Activated CD4-positive, CD25-positive, alpha-beta regulatory T cell treated with anti-CD3 and anti-CD28 coated beads, Interleukin-2, amount 50 U/mL, for 24 hours (primary cell): Measurements from ENCODE around the gene OTUB2.
A peak's percentile ranks its signal among the peaks of the same experiment; 100 is the strongest.
"Not testable (repeated sequence)": the region's sequence is repeated elsewhere in the genome, so short reads cannot be mapped to it uniquely, and the experiment has no call there.

ENCODE experiments used
- ATAC-seq, 2 donors: fragments of 150-1000 bp; cut with Tn5 transposase; one replicate each; pipeline ENCODE4 v1.10.0; 2021; ENCODE audit warnings: mild to moderate bottlenecking in 1 of 2, moderate library complexity in 1 of 2

The OTUB2 gene

DNA sequence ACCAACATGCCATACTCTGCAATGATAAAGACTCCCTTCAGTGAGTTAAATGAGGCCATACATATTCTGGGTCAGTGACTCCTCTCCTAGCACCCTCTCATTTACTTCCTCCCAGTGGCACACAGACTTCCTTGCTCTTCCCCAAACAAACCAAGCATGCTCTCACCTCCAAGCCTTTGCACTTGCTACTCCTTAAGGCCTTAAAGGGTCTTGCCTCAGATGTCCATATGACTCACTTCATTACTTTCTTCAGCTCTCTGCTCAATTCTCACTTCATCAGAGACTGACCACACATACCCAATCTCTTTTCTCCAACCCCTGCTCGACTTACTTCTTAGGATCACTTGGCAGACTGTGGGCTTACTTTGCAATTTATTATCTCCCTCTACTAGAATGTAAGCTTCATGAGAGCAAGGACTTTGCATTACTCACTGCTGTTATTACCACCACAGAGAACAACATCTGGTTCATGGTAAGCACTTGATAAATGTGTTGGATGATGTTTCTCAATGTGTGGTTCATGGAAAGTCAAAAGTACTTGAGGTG lies 32.1 kb downstream of the OTUB2 start:
- no peak for ATAC-seq

- ATAC-seq: no peak
Measured at GRCh38 chr14:94058674-94059138, 32.6 kb downstream of the OTUB2 start.

GRCh38 chr14:94059998-94060397 lies 33.9 kb downstream of the OTUB2 start:
- no peak for ATAC-seq

DNA sequence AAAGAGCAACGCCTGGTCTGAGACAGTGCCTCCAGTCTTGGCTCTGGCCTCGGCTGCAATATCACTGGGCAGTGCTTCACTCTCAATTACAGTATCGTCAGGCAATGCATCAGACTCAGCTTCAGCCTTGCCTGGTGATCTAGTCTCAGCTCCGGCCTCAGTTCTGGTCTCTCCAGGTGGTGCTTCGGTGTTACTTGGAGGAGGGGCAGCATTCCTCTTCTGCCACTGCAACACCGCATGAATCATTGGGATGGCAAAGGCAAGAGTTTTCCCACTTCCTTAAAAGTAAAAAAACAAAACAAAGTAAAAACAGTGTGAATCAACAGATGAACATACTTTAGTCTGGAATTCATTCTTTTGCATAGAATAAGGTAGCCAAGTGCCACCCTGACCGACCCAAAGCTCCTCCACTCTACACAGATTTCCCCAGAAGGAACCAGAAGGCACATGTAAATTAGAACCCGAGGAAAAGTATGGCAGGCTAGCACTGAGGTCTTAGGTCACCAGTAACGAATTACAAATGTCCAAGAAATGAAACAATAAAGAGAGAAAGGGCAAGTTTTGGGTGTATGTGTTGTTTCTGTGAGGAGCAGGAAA lies 36.3 kb downstream of the OTUB2 start:
- no peak for ATAC-seq

DNA sequence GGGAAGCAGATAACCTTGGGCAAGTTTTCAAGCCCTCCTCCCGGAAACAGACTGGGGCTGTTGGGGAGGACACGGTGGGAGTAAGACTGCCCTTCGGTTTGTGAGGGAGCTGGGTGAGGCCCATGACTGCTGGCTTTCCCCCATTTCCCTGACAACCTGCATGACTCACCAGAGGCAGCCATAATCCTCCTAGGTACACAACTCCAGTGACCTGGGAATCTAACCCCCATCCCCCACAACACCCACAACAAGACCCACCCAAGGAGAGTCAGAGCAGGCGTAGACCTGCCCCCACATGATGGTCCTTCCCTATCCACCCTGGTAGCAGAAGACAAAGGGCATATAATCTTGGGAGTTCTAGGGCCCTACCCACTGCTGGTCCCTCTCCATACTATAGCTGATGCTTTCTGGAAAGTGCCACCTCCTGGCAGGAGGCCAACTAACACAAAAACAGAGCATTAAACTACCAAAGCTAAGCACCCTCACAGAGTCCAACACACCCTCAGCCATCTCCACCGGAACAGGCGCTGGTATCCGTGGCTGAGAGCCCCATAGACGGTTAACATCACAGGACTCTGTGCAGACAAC lies 40.0 kb downstream of the OTUB2 start:
- no peak for ATAC-seq

GRCh38 chr14:94072076-94072475 lies 45.9 kb downstream of the OTUB2 start:
- ATAC-seq: not testable (repeated sequence)

DNA sequence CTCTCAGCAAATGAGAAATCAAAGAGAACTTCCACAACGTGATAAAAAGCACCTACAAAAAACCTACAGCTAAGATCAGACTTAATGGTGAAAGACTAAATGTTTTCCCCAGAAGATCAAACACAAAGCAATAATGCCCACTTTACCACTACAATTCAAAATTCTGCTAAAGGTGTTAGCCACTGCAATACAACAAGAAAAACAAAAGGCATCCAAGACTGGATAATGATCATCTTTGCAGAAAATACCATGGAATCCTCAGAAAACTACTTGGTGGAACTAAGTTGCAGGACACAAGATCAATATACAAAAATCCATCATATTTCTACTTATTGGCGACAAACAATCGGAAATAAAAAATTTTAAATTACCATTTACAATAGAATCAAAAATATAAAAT lies 48.4 kb downstream of the OTUB2 start:
- ATAC-seq: no peak

- ATAC-seq: no peak
Measured at GRCh38 chr14:94075008-94075407, 48.9 kb downstream of the OTUB2 start.

- no peak for ATAC-seq
Measured at GRCh38 chr14:94077111-94077821, 51.1 kb downstream of the OTUB2 start.

DNA sequence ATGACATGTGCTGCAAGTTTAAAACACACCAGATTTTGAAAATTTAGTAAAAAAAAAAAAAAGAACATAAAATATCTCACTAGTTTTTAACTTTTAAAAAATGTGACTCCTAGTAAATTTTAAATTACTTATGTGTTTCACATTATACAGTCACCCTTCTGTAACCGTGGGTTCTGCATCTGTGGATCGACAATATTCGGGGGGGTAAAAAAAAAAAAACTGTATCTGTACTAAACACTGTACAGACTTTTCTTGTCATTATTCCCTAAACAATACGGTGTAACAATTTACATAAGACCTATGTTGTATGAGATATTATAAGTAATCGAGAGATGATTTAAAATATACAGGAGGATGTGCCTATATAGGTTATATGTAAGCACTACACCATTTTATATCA lies 51.7 kb downstream of the OTUB2 start:
- no peak for ATAC-seq

DNA sequence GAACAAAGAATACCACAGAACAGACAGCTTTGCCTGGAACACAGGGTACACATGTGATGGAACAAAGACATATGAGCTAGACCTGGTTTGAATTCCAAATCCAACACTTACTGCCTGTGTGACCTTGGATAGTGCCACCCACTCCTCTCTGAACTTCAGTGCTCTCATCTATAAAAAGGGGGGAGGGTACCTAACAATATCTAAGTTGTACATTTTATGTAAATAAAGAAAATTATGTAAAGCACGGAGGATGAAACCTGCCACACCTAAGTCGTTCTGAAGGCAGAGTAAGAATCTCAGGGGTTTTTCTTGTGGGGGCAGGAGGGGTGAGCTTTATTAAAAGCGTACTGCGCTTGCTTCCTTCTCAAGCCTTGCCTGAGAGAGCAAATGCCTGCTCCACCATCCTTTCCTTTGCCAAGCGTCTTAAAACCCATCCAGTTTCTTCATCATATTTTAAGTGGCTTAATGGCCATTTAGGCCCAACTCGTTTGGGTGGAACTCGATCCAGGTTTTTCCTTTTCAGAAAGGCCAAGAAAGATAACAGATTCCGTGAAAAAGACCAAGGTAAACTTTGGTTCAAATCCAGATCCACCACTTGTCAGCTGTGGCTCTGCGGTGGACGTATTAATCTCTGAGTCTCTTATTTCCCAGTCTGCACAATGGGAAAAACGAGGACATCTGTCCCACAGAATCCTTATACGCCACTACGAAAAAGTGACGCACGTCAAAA lies 53.9 kb downstream of the OTUB2 start:
- no peak for ATAC-seq

DNA sequence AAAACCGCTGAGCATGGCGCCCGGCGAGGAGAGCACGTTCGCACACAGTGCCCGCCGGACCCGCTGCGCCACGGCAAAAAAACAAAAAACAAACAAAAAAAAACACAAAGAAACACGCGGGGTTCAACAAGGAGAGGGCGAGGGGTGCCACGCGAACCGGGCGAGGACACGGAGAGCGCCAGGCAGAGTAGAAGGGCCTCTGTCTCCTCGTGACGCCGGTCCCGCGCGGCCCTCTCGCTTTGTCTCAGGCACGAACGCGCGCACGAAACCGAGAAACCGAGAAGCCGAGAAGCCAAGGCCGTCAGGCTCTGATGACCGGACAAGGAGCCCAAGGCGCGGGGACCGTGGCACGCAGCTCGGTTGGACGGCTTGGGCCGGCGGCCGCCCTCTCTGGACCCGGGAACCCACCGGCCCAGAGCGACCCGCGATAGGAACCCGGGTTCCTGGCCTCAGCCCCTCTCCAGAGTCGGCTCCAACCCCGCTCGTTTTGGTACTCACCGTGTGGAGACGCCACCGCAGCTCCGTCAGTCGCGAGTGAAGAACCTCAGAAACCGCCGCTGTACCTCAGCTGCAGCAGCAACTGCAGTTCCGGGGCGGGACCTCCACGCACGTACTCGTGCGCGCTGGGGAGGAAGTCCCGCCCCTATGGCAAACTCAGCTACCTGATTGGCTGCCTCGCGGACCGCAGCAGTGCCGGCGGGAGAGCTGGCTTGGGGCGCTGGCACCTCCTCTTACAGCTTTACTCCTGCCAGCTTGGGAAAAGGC lies 54.7 kb downstream of the OTUB2 start, which contains the start of the genes DDX24 and IFI27L1:
TSS of gene DDX24 (minus strand) at position 582 of the 765 bp plus-strand sequence. CDS start 1,460 bp downstream, outside the sequence.
TSS of gene IFI27L1 (plus strand) at position 690 of the 765 bp plus-strand sequence. CDS start 15,628 bp downstream, outside the sequence.
- peak; percentile 98 to 99 for ATAC-seq

DNA sequence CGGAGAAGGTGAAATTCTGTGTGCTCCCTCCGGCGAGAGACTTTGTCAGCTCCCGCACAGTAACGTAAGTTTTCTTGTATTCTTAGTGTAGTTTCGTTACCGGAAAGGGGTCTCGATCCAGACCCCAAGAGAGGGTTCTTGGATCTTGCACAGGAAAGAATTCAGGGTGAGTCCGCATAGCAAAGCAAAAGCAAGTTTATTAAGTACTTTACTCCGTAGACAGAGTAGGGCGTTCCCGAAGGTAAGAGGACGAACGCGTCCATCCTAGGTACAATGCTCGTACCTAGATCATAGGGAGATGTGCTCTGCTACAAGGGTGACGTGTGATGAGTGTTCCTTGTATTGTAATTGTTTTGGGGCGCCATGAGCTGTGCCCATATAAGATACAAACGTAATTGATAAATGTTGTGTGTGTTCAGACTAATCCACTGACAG lies 55.3 kb downstream of the OTUB2 start:
- ATAC-seq: peak; percentile 22 to 29

DNA sequence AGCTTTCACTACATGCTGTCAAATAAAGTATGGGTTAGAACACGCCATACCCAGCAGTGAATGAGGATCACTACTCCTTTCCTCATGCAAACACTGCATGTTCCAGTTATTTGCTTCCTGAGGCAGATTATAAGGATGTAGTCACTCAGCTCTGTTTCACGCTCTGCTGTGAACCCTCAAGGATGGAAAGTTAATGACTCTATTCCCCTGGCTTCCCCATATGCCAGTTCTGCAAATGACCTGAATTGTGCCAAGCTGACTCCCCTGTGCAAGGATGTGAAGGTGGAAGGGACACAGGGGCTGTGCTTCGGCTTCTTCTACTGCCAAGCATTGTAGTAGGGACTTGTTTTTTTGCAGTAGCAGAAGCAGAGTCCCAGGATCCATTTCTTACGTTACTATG lies 61.8 kb downstream of the OTUB2 start:
- ATAC-seq: no peak

GRCh38 chr14:94088516-94088915 lies 62.4 kb downstream of the OTUB2 start:
- no peak for ATAC-seq

DNA sequence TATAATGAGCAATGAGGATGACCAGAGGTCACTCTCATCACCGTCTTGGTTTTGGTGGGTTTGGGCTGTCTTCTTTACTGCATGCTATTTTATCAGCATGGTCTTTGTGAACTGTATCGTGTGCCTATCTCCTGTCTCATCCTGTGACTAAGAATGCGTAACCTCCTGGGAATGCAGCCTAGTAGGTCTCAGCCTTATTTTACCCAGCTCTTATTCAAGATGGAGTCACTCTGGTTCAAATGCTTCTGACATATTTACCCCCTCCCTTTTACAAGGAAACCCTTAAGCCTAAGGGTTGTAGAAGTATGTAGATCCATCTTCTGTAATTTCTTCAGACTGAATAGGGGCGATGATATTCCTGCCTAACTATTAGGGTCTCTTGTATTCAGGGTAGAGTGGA lies 63.3 kb downstream of the OTUB2 start:
- no peak for ATAC-seq

GRCh38 chr14:94093418-94093817 lies 67.3 kb downstream of the OTUB2 start:
- ATAC-seq: no peak

GRCh38 chr14:94097091-94097490 lies 71.0 kb downstream of the OTUB2 start:
- no peak for ATAC-seq
